GM18868 (cell line): ENCODE data around the gene IGLON5.
A peak's percentile ranks its signal among the peaks of the same experiment; 100 is the strongest.

Experiments used
- ATAC-seq: cut with Tn5 transposase; IDR thresholded peaks from one replicate; pipeline ENCODE4 v1.9.1; 2021; ENCODE audit warnings: mild to moderate bottlenecking, moderate library complexity; ENCODE audit not compliant: unreplicated experiment

The IGLON5 gene

GRCh38 chr19:51361239-51361638 is 49.8 kb downstream of the IGLON5 start:
- ATAC-seq: no peak

- no peak for ATAC-seq
Observed at GRCh38 chr19:51364200-51365106, 53.0 kb downstream of the IGLON5 start.

GRCh38 chr19:51365211-51365964 is 53.9 kb downstream of the IGLON5 start:
- no peak for ATAC-seq

GRCh38 chr19:51365965-51366388 is 54.5 kb downstream of the IGLON5 start, which contains the start of gene ETFB:
Gene ETFB, minus strand, starts transcription at chr19:51366388. Its CDS starts 62 bp downstream, at chr19:51366326.
- ATAC-seq: no peak

- peak; percentile 42 for ATAC-seq
Observed at GRCh38 chr19:51366389-51367254, 55.2 kb downstream of the IGLON5 start.

GRCh38 chr19:51367255-51367564 is 55.8 kb downstream of the IGLON5 start:
- peak; percentile 3 for ATAC-seq

GRCh38 chr19:51367565-51368365 is 56.3 kb downstream of the IGLON5 start:
- ATAC-seq: peak; percentile 78

- ATAC-seq: no peak
Observed at GRCh38 chr19:51368366-51369282, 57.2 kb downstream of the IGLON5 start, which contains the start of gene CLDND2. Gene CLDND2, minus strand, starts transcription at chr19:51369003. Its CDS starts 426 bp downstream, at chr19:51368577.

- ATAC-seq: no peak
Observed at GRCh38 chr19:51370230-51370629, 58.8 kb downstream of the IGLON5 start.

- ATAC-seq: no peak
Observed at GRCh38 chr19:51371186-51371690, 59.8 kb downstream of the IGLON5 start.

- no peak for ATAC-seq
Observed at GRCh38 chr19:51372021-51372648, 60.7 kb downstream of the IGLON5 start.

GRCh38 chr19:51372649-51373504 is 61.4 kb downstream of the IGLON5 start, which contains the start of gene NKG7:
Gene NKG7, minus strand, starts transcription at chr19:51372654. Its CDS starts 119 bp downstream, at chr19:51372535.
- peak; percentile 38 for ATAC-seq

GRCh38 chr19:51375504-51376221 is 64.2 kb downstream of the IGLON5 start:
- ATAC-seq: no peak

- ATAC-seq: no peak
Observed at GRCh38 chr19:51377422-51377821, 66.0 kb downstream of the IGLON5 start.

GRCh38 chr19:51380379-51380778 is 68.9 kb downstream of the IGLON5 start:
- ATAC-seq: no peak
